Measurements from ENCODE around the gene TXNRD2. TPM values are rescaled to one million over a fixed set of nuclear protein-coding genes. Genes with fewer than 3 reads are reported as not detected.

The TXNRD2 gene
- total and polyA plus RNA-seq, 2 of the 4 experiments (the other 2 are of a cell fraction): 15.6 to 25.7 TPM

GRCh38 chr22:19912271-19912999 is 29.2 kb downstream of the TXNRD2 start:
- H2AK5ac ChIP-seq (ENCODE audit: low read depth, low read length): no peak overlapping the region
- peaks cover 33% of the 10 kb centered on the region for H3K36me3 ChIP-seq (ENCODE audit: control insufficient read depth, insufficient read depth, low read length)
- no peaks in the 10 kb centered on the region; the same call in 1 of the 2 replicates for H3K9me3 ChIP-seq (ENCODE audit: control insufficient read depth, insufficient read depth, low read length)
- no TSS peak for BruUV-seq (replicated peaks)
- peaks cover 2% of the 10 kb centered on the region for H3K4me1 ChIP-seq (ENCODE audit: control insufficient read depth, insufficient read depth, low read length)
- intact Hi-C loops (cut with micrococcal nuclease): no loop called here
- H3K9ac ChIP-seq (ENCODE audit: low read depth, low read length): no peak overlapping the region
- H3K23ac ChIP-seq (ENCODE audit: low read depth, low read length): no peak overlapping the region
- ChIA-PET POLR2A (ENCODE audit: unreplicated experiment) (no interaction called here), CTCF (interaction anchor here (2.1 kb wide), 1 partner anchor 182 kb away, joined by 14 read pairs; no protein-coding TSS in a partner anchor)
- H3K4me3 ChIP-seq (ENCODE audit: insufficient read depth, low read depth, low read length): no peak overlapping the region
- TF ChIP-seq CTCF (conservative IDR thresholded peaks at IDR 0.05; ENCODE audit: low read depth, low read length) (0 out of 2 replicates have a peak, but pooled peaks have one; percentile 1), RAD21 (IDR thresholded peaks at IDR 0.05; ENCODE audit: low read length) (no peak)
- no peak overlapping the region for H3K4me2 ChIP-seq (ENCODE audit: low read depth, low read length)
- no peak overlapping the region for H2AK9ac ChIP-seq (replicated peaks; ENCODE audit: low read depth, low read length, poor library complexity)
- no peak overlapping the region for H4K5ac ChIP-seq (ENCODE audit: low read depth, low read length)
- 89% methylated on average over 12 of the region's 20 CpGs; no CpG with 5 or more reads in 1 of the 2 experiments for WGBS, 2 experiments (ENCODE audit: extremely low coverage in 2 of 2, insufficient read length in 1 of 2)
- H4K20me1 ChIP-seq (ENCODE audit: insufficient read depth, low read length): no peaks in the 10 kb centered on the region
- H4K8ac ChIP-seq (ENCODE audit: low read depth in 2 of 2, low read length in 2 of 2): no peak overlapping the region
- H4K91ac ChIP-seq (ENCODE audit: insufficient read depth, low read depth, low read length): no peak overlapping the region
- H3K9me1 ChIP-seq (ENCODE audit: insufficient read depth, low read length): peaks cover 6% of the 10 kb centered on the region; the same call in 1 of the 2 replicates
- H2BK120ac ChIP-seq (ENCODE audit: low read depth, low read length): no peak overlapping the region
- H3K56ac ChIP-seq (ENCODE audit: extremely low read depth, insufficient read depth, low read length): no peak overlapping the region
- no peak for ATAC-seq (ENCODE audit: low read depth)
- dilution Hi-C loops (cut with HindIII; ENCODE audit: low sequenced_read_pairs, unreplicated experiment): no loop called here
- H2AFZ ChIP-seq (replicated peaks; ENCODE audit: low read length, poor library complexity): no peak overlapping the region
- in situ Hi-C loops (cut with MboI; ENCODE audit: low sequenced_read_pairs): loop anchor here (5.0 kb wide), 1 partner anchor 180 kb away; no protein-coding TSS in a partner anchor
- H2BK5ac ChIP-seq (ENCODE audit: low read depth, low read length, poor library complexity, severe bottlenecking): no peak overlapping the region
- H3K14ac ChIP-seq (replicated peaks; ENCODE audit: low read depth, low read length): no peak overlapping the region
- H3K27ac ChIP-seq (ENCODE audit: insufficient read depth, low read length): no peak overlapping the region
- no peak overlapping the region for H2BK20ac ChIP-seq (ENCODE audit: low read depth, low read length)
- peaks cover 0 to 7% of the 10 kb centered on the region in 2 experiments; a peak in 2 of 4 replicates for H3K79me1 ChIP-seq (ENCODE audit: low read depth in 1 of 2, low read length in 2 of 2)
- no peak overlapping the region for H3K18ac ChIP-seq (ENCODE audit: low read depth, low read length)
- no peaks in the 10 kb centered on the region for H3K27me3 ChIP-seq (ENCODE audit: control insufficient read depth, insufficient read depth, low read length)
- no peak overlapping the region for H2BK15ac ChIP-seq (ENCODE audit: low read depth, low read length)
- no peak overlapping the region for H3K4ac ChIP-seq (ENCODE audit: low read depth, low read length)
- no peak for DNase-seq

Data from IMR-90 (cell line).